ENCODE data around the gene CLPTM1L.

- TF ChIP-seq CTCF (IDR thresholded peaks at IDR 0.05 in 8 of 11, conservative IDR thresholded peaks at IDR 0.05 in 3 of 11): no peak
- no peak for TF ChIP-seq POLR2A (IDR thresholded peaks at IDR 0.05)
- TF ChIP-seq POLR2AphosphoS5 (IDR thresholded peaks at IDR 0.05): no peak
These were observed 17.5 kb upstream of the CLPTM1L start for GRCh38 chr5:1362242-1363015.
